ENCODE results near the gene VPS54.

- no peak for TF ChIP-seq POLR2AphosphoS5 (IDR thresholded peaks at IDR 0.05)
- TF ChIP-seq, protein P1, sequence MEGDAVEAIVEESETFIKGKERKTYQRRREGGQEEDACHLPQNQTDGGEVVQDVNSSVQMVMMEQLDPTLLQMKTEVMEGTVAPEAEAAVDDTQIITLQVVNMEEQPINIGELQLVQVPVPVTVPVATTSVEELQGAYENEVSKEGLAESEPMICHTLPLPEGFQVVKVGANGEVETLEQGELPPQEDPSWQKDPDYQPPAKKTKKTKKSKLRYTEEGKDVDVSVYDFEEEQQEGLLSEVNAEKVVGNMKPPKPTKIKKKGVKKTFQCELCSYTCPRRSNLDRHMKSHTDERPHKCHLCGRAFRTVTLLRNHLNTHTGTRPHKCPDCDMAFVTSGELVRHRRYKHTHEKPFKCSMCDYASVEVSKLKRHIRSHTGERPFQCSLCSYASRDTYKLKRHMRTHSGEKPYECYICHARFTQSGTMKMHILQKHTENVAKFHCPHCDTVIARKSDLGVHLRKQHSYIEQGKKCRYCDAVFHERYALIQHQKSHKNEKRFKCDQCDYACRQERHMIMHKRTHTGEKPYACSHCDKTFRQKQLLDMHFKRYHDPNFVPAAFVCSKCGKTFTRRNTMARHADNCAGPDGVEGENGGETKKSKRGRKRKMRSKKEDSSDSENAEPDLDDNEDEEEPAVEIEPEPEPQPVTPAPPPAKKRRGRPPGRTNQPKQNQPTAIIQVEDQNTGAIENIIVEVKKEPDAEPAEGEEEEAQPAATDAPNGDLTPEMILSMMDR (IDR thresholded peaks at IDR 0.05): no peak
- TF ChIP-seq POLR2A (IDR thresholded peaks at IDR 0.05; ENCODE audit: low read depth): no peak
- TF ChIP-seq EP300 (IDR thresholded peaks at IDR 0.05): no peak
These were observed 148.5 kb downstream of the VPS54 start for GRCh38 chr2:63870679-63871078.

Measured in esophagus muscularis mucosa (tissue), 4 donors.